WI38 (cell line): ENCODE data around the gene MACO1.

ENCODE experiments used
- H3K4me3 ChIP-seq: 2 replicates; pipeline ENCODE4 v1.5.1; 2011; ENCODE audit warnings: low read depth, mild to moderate bottlenecking, control low read depth, low read length
- CTCF ChIP-seq: IDR thresholded peaks from 2 replicates; pipeline ENCODE4 v1.5.1; 2012; ENCODE audit warnings: low read depth, mild to moderate bottlenecking, control low read depth, low read length

The MACO1 gene

DNA sequence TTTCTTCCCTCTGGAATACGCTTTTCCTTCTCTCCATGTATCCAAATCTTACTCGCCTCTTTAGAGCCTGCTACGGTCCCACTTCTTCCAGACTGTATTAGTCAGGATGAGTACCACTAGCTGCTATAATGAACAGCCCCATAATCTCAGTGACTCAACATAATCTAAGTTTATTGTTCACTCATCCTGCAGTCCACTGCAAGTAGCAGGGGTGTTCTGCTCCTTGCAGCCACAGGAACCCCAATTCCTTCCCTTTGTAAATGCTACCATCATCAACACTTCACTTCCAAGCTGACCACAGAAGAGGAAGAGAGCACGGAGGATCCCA, 94.6 kb downstream of the MACO1 start:
- TF ChIP-seq CTCF, result no peak
- H3K4me3 ChIP-seq, result no peak overlapping the region

- no peak overlapping the region for H3K4me3 ChIP-seq
- no peak for TF ChIP-seq CTCF
These were observed 96.1 kb downstream of the MACO1 start for GRCh38 chr1:25526753-25527152.

DNA sequence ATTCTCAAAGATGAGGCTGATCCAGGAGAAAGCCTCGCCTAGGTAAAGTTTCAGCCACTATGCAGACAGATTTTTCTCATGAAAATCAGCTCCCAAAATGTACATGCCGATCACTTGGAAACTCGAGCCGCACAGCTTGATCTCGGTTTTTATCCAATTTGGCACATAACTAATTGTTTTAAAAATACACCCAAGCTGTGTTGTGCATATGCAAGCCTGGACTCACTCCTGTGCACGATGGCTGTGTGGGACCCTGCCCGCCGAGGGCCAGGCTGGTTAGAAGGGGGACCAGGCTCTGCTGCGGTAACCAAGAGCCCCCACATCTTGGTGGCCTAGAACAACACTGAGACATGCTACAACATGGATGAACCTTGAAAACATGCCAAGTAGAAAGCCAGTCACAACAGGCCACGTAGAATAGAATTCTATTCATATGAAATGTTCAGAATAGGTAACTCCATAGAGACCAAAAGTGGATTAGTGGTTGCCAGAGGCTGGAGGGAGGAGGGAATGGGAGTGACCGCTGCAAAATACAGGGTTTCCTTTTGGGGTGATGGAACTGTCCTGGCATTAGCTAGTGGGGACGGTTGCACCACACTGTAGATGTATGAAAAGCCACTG, 96.6 kb downstream of the MACO1 start:
- TF ChIP-seq CTCF, result no peak
- H3K4me3 ChIP-seq, result no peak overlapping the region

GRCh38 chr1:25527946-25528595, 97.4 kb downstream of the MACO1 start:
- no peak for TF ChIP-seq CTCF

GRCh38 chr1:25528881-25529517, 98.3 kb downstream of the MACO1 start:
- H3K4me3 ChIP-seq, result no peak overlapping the region
- no peak for TF ChIP-seq CTCF

More at GRCh38 chr1:25527946-25528595, 97.4 kb downstream of the MACO1 start:
- H3K4me3 ChIP-seq, result no peak overlapping the region

- TF ChIP-seq CTCF, result no peak
- no peak overlapping the region for H3K4me3 ChIP-seq
These were observed 99.0 kb downstream of the MACO1 start for GRCh38 chr1:25529518-25530185.
